Measurements from ENCODE around the gene KRT40.

KRT40 gene

GRCh38 chr17:40984226-40984625 lies at the start of gene KRT40:
KRT40 (minus strand) TSS chr17:40984326; CDS start chr17:40984273, 53 bp downstream.
- H3K4me3 Mint-ChIP-seq = no peak within 1 kb of the TSS
- no peaks in the 10 kb centered on the region for H3K9me3 Mint-ChIP-seq
- H3K27me3 Mint-ChIP-seq = peaks cover 34% of the 10 kb centered on the region
- H3K27ac Mint-ChIP-seq = no peak within 1 kb of the TSS
- no peak for ATAC-seq
- H3K4me1 Mint-ChIP-seq = peaks cover 11% of the 10 kb centered on the region
- H3K36me3 Mint-ChIP-seq = no peaks in the 10 kb centered on the region

GRCh38 chr17:41029633-41030245 lies 45.6 kb upstream of the KRT40 start, which contains the start of gene KRTAP1-4:
KRTAP1-4 (minus strand) TSS chr17:41030195; CDS start chr17:41030078, 117 bp downstream.
- H3K27me3 Mint-ChIP-seq = peaks cover 65% of the 10 kb centered on the region
- no peak within 1 kb of the TSS for H3K4me3 Mint-ChIP-seq
- H3K27ac Mint-ChIP-seq = no peak within 1 kb of the TSS
- no peaks in the 10 kb centered on the region for H3K9me3 Mint-ChIP-seq
- no peaks in the 10 kb centered on the region for H3K4me1 Mint-ChIP-seq
- peak; percentile 12 for ATAC-seq
- no peaks in the 10 kb centered on the region for H3K36me3 Mint-ChIP-seq

- Mint-ChIP-seq H3K27me3 (peaks cover 50% of the 10 kb centered on the region), H3K4me3 (no peak within 1 kb of the TSS), H3K36me3 (no peaks in the 10 kb centered on the region), H3K4me1 (no peaks in the 10 kb centered on the region), H3K9me3 (no peaks in the 10 kb centered on the region), H3K27ac (no peak within 1 kb of the TSS)
- no peak for ATAC-seq
These were observed 42.8 kb upstream of the KRT40 start, which contains the start of gene KRTAP1-5 for GRCh38 chr17:41026715-41027471. KRTAP1-5 (minus strand) TSS chr17:41027208; CDS start chr17:41027155, 53 bp downstream.

- no peaks in the 10 kb centered on the region for H3K4me1 Mint-ChIP-seq
- H3K4me3 Mint-ChIP-seq = no peak overlapping the region
- ATAC-seq = no peak
- H3K36me3 Mint-ChIP-seq = no peaks in the 10 kb centered on the region
- no peak overlapping the region for H3K27ac Mint-ChIP-seq
- peaks cover 37% of the 10 kb centered on the region for H3K27me3 Mint-ChIP-seq
- H3K9me3 Mint-ChIP-seq = peaks cover 5% of the 10 kb centered on the region
These were observed 40.6 kb upstream of the KRT40 start for GRCh38 chr17:41024697-41025096.

GRCh38 chr17:41020336-41020735 lies 36.2 kb upstream of the KRT40 start:
- no peak overlapping the region for H3K27ac Mint-ChIP-seq
- no peaks in the 10 kb centered on the region for H3K4me1 Mint-ChIP-seq
- no peaks in the 10 kb centered on the region for H3K36me3 Mint-ChIP-seq
- no peak overlapping the region for H3K4me3 Mint-ChIP-seq
- peaks cover 5% of the 10 kb centered on the region for H3K9me3 Mint-ChIP-seq
- ATAC-seq = no peak
- peaks cover 8% of the 10 kb centered on the region for H3K27me3 Mint-ChIP-seq

- no peaks in the 10 kb centered on the region for H3K36me3 Mint-ChIP-seq
- no peak for ATAC-seq
- H3K27me3 Mint-ChIP-seq = no peaks in the 10 kb centered on the region
- no peak overlapping the region for H3K4me3 Mint-ChIP-seq
- no peak overlapping the region for H3K27ac Mint-ChIP-seq
- H3K4me1 Mint-ChIP-seq = no peaks in the 10 kb centered on the region
- H3K9me3 Mint-ChIP-seq = peaks cover 5% of the 10 kb centered on the region
These were observed 35.3 kb upstream of the KRT40 start for GRCh38 chr17:41019415-41019814.

GRCh38 chr17:41018541-41018940 lies 34.4 kb upstream of the KRT40 start:
- Mint-ChIP-seq H3K4me1 (no peaks in the 10 kb centered on the region), H3K4me3 (no peak overlapping the region), H3K36me3 (no peaks in the 10 kb centered on the region), H3K9me3 (peaks cover 5% of the 10 kb centered on the region), H3K27ac (no peak overlapping the region), H3K27me3 (no peaks in the 10 kb centered on the region)
- no peak for ATAC-seq

- H3K27ac Mint-ChIP-seq = no peak overlapping the region
- H3K36me3 Mint-ChIP-seq = no peaks in the 10 kb centered on the region
- no peak overlapping the region for H3K4me3 Mint-ChIP-seq
- no peak for ATAC-seq
- H3K4me1 Mint-ChIP-seq = no peaks in the 10 kb centered on the region
- peaks cover 5% of the 10 kb centered on the region for H3K9me3 Mint-ChIP-seq
- H3K27me3 Mint-ChIP-seq = no peaks in the 10 kb centered on the region
These were observed 32.6 kb upstream of the KRT40 start for GRCh38 chr17:41016578-41017215.

GRCh38 chr17:41015454-41015853 lies 31.3 kb upstream of the KRT40 start:
- no peak for ATAC-seq
- Mint-ChIP-seq H3K36me3 (no peaks in the 10 kb centered on the region), H3K27me3 (no peaks in the 10 kb centered on the region), H3K27ac (no peak overlapping the region), H3K4me1 (no peaks in the 10 kb centered on the region), H3K4me3 (no peak overlapping the region), H3K9me3 (no peaks in the 10 kb centered on the region)

GRCh38 chr17:41013606-41014005 lies 29.5 kb upstream of the KRT40 start:
- H3K27ac Mint-ChIP-seq = no peak overlapping the region

GRCh38 chr17:41013181-41013580 lies 29.1 kb upstream of the KRT40 start:
- Mint-ChIP-seq H3K4me1 (no peaks in the 10 kb centered on the region), H3K9me3 (no peaks in the 10 kb centered on the region), H3K27me3 (no peaks in the 10 kb centered on the region), H3K27ac (no peak overlapping the region), H3K36me3 (no peaks in the 10 kb centered on the region), H3K4me3 (no peak overlapping the region)
- ATAC-seq = no peak

More at GRCh38 chr17:41013606-41014005, 29.5 kb upstream of the KRT40 start:
- no peak for ATAC-seq
- no peak overlapping the region for H3K4me3 Mint-ChIP-seq
- H3K9me3 Mint-ChIP-seq = no peaks in the 10 kb centered on the region
- no peaks in the 10 kb centered on the region for H3K4me1 Mint-ChIP-seq
- no peaks in the 10 kb centered on the region for H3K36me3 Mint-ChIP-seq
- no peaks in the 10 kb centered on the region for H3K27me3 Mint-ChIP-seq

GRCh38 chr17:41012326-41013120 lies 28.4 kb upstream of the KRT40 start:
- no peaks in the 10 kb centered on the region for H3K27me3 Mint-ChIP-seq
- H3K4me1 Mint-ChIP-seq = no peaks in the 10 kb centered on the region

GRCh38 chr17:41010441-41010840 lies 26.3 kb upstream of the KRT40 start:
- H3K27ac Mint-ChIP-seq = no peak overlapping the region
- no peaks in the 10 kb centered on the region for H3K36me3 Mint-ChIP-seq
- H3K9me3 Mint-ChIP-seq = no peaks in the 10 kb centered on the region
- ATAC-seq = no peak
- no peaks in the 10 kb centered on the region for H3K27me3 Mint-ChIP-seq
- H3K4me3 Mint-ChIP-seq = no peak overlapping the region
- H3K4me1 Mint-ChIP-seq = no peaks in the 10 kb centered on the region

More at GRCh38 chr17:41012326-41013120, 28.4 kb upstream of the KRT40 start:
- H3K9me3 Mint-ChIP-seq = no peaks in the 10 kb centered on the region
- H3K4me3 Mint-ChIP-seq = no peak overlapping the region
- no peak overlapping the region for H3K27ac Mint-ChIP-seq
- no peak for ATAC-seq
- H3K36me3 Mint-ChIP-seq = no peaks in the 10 kb centered on the region

- ATAC-seq = no peak
- Mint-ChIP-seq H3K9me3 (no peaks in the 10 kb centered on the region), H3K36me3 (no peaks in the 10 kb centered on the region), H3K4me3 (no peak overlapping the region), H3K27ac (no peak overlapping the region), H3K4me1 (no peaks in the 10 kb centered on the region), H3K27me3 (no peaks in the 10 kb centered on the region)
These were observed 25.8 kb upstream of the KRT40 start for GRCh38 chr17:41009936-41010335.

GRCh38 chr17:41009301-41009760 lies 25.2 kb upstream of the KRT40 start:
- no peak overlapping the region for H3K27ac Mint-ChIP-seq
- no peaks in the 10 kb centered on the region for H3K27me3 Mint-ChIP-seq
- ATAC-seq = no peak
- no peaks in the 10 kb centered on the region for H3K4me1 Mint-ChIP-seq
- no peak overlapping the region for H3K4me3 Mint-ChIP-seq
- H3K36me3 Mint-ChIP-seq = no peaks in the 10 kb centered on the region
- H3K9me3 Mint-ChIP-seq = no peaks in the 10 kb centered on the region

Data from stimulated activated memory B cell treated with anti-CD40 and anti-IgM and Interleukin-4, amounts not matched to agents 10 μg/mL and 1 μg/mL and 100 μg/mL, for 72 hours (primary cell).